Stimulated activated CD4-positive, alpha-beta T cell treated with anti-CD3 and anti-CD28 coated beads, Interleukin-4, amount 100 ng/mL, for 24 hours (primary cell): ENCODE measurements around the gene TTYH3.
"Not testable (repeated sequence)": the region's sequence is repeated elsewhere in the genome, so short reads cannot be mapped to it uniquely, and the experiment has no call there.

ENCODE experiments used
- DNase-seq: peaks from one replicate; pipeline ENCODE4 v3.0.0-alpha.2; 2020

Gene TTYH3

GRCh38 chr7:2603044-2603965, 28.5 kb upstream of the TTYH3 start:
- no peak for DNase-seq

- DNase-seq: no peak
Measured at GRCh38 chr7:2604608-2605174, 27.1 kb upstream of the TTYH3 start.

- no peak for DNase-seq
Measured at GRCh38 chr7:2605608-2606538, 25.9 kb upstream of the TTYH3 start.

- DNase-seq: no peak
Measured at GRCh38 chr7:2606539-2606936, 25.2 kb upstream of the TTYH3 start.

GRCh38 chr7:2607122-2607922, 24.5 kb upstream of the TTYH3 start:
- no peak for DNase-seq

- DNase-seq: no peak
Measured at GRCh38 chr7:2607923-2608904, 23.6 kb upstream of the TTYH3 start.

GRCh38 chr7:2608921-2609411, 22.8 kb upstream of the TTYH3 start:
- no peak for DNase-seq

- DNase-seq: not testable (repeated sequence)
Measured at GRCh38 chr7:2609646-2610045, 22.1 kb upstream of the TTYH3 start.

GRCh38 chr7:2610466-2610865, 21.3 kb upstream of the TTYH3 start:
- no peak for DNase-seq

- no peak for DNase-seq
Measured at GRCh38 chr7:2610898-2611297, 20.9 kb upstream of the TTYH3 start.

- DNase-seq: no peak
Measured at GRCh38 chr7:2611401-2611800, 20.4 kb upstream of the TTYH3 start.

- DNase-seq: no peak
Measured at GRCh38 chr7:2611922-2612321, 19.9 kb upstream of the TTYH3 start.

- no peak for DNase-seq
Measured at GRCh38 chr7:2612445-2613097, 19.2 kb upstream of the TTYH3 start.

- no peak for DNase-seq
Measured at GRCh38 chr7:2613098-2613930, 18.5 kb upstream of the TTYH3 start.

GRCh38 chr7:2613931-2614600, 17.7 kb upstream of the TTYH3 start:
- DNase-seq: no peak

GRCh38 chr7:2614631-2615330, 17.0 kb upstream of the TTYH3 start:
- DNase-seq: no peak

GRCh38 chr7:2616387-2617324, 15.1 kb upstream of the TTYH3 start:
- DNase-seq: no peak
